ENCODE results near the gene ZBTB42.

ZBTB42 gene

DNA sequence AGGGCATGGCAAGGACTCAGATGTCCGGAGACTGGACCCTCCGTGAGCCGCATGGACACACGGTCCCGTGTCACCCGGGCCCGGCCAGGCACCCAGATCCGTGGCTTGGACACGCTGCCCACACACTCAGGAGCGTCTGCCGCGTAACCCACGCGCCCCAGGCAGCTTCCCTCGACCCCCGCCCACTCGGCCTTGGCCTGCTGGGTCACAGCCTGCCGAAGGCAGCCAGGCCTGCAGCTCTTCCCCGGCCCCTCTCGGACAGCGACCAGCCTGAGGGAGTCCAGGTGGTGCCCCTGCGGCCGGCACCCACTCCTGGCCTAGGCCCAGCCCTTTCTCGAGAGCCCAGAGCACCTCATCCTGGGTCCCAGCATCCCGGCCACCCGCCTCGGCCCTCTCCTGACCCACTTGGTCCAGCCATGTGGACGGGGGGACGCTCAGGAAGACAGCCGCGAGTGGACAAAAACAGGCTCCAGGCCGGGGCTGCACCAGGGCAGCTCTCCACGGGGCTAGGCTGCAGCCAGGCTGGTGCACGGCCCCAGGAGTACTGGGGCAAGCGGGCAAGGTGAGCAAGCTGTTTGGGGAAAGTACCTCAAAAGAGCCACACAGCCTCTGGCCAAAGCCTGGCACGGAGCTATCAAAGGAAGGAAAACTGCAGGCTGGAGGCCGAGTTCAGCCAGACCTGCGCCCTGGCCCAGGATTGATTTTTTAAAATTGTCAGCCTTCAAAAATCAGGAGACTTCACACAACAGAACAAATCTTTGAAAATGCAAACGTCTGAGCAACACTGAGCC is 11.8 kb upstream of the ZBTB42 start:
- peaks cover 44% of the 10 kb centered on the region for H3K79me1 ChIP-seq (replicated peaks; ENCODE audit: low read length, poor library complexity, severe bottlenecking)
- H4K91ac ChIP-seq (ENCODE audit: low read length), result no peak overlapping the region
- no peak overlapping the region for H2BK15ac ChIP-seq (ENCODE audit: low read depth, poor library complexity, severe bottlenecking)
- H3K4ac ChIP-seq (ENCODE audit: low read depth in 1 of 2, low read length in 2 of 2), result no peak overlapping the region
- H3K36me3 ChIP-seq (ENCODE audit: control insufficient read depth in 1 of 2, insufficient read depth in 2 of 2, low read depth in 1 of 2, low read length in 2 of 2), result peaks cover 34 to 90% of the 10 kb centered on the region in 2 experiments
- H3K14ac ChIP-seq (ENCODE audit: low read length in 2 of 2), result no peak overlapping the region
- H2BK5ac ChIP-seq (ENCODE audit: low read depth, low read length, poor library complexity, severe bottlenecking), result no peak overlapping the region
- H3K9ac ChIP-seq (ENCODE audit: low read length), result no peak overlapping the region
- no peak overlapping the region for H2AFZ ChIP-seq (ENCODE audit: low read depth, low read length)
- H3K27me3 ChIP-seq (ENCODE audit: control insufficient read depth in 1 of 2, insufficient read depth in 1 of 2, low read length in 2 of 2), result no peaks in the 10 kb centered on the region
- no peak overlapping the region for H3K18ac ChIP-seq (ENCODE audit: low read depth in 1 of 2, low read length in 2 of 2)
- no peak overlapping the region for H2BK120ac ChIP-seq (ENCODE audit: low read depth, low read length)
- H3K23ac ChIP-seq (ENCODE audit: low read length in 2 of 2), result no peak overlapping the region
- DNase-seq, result no peak
- H3K4me1 ChIP-seq (ENCODE audit: control insufficient read depth, insufficient read depth, low read depth, low read length), result peaks cover 51% of the 10 kb centered on the region
- H3K4me3 ChIP-seq (ENCODE audit: insufficient read depth in 1 of 2, low read depth in 1 of 2, low read length in 2 of 2), result no peak overlapping the region
- H4K8ac ChIP-seq (ENCODE audit: low read length), result no peak overlapping the region
- H3K27ac ChIP-seq (ENCODE audit: low read length, poor library complexity, severe bottlenecking), result no peak overlapping the region
- no peak overlapping the region for H2AK5ac ChIP-seq (ENCODE audit: low read length, severe bottlenecking)
- no peak overlapping the region for H3K4me2 ChIP-seq (ENCODE audit: low read length, poor library complexity, severe bottlenecking)
- H3K9me3 ChIP-seq (ENCODE audit: control insufficient read depth, low read length), result no peaks in the 10 kb centered on the region
- H2BK12ac ChIP-seq (ENCODE audit: low read length in 2 of 2), result no peak overlapping the region
- WGBS, result 93% methylated on average over 39 of the region's 39 CpGs

DNA sequence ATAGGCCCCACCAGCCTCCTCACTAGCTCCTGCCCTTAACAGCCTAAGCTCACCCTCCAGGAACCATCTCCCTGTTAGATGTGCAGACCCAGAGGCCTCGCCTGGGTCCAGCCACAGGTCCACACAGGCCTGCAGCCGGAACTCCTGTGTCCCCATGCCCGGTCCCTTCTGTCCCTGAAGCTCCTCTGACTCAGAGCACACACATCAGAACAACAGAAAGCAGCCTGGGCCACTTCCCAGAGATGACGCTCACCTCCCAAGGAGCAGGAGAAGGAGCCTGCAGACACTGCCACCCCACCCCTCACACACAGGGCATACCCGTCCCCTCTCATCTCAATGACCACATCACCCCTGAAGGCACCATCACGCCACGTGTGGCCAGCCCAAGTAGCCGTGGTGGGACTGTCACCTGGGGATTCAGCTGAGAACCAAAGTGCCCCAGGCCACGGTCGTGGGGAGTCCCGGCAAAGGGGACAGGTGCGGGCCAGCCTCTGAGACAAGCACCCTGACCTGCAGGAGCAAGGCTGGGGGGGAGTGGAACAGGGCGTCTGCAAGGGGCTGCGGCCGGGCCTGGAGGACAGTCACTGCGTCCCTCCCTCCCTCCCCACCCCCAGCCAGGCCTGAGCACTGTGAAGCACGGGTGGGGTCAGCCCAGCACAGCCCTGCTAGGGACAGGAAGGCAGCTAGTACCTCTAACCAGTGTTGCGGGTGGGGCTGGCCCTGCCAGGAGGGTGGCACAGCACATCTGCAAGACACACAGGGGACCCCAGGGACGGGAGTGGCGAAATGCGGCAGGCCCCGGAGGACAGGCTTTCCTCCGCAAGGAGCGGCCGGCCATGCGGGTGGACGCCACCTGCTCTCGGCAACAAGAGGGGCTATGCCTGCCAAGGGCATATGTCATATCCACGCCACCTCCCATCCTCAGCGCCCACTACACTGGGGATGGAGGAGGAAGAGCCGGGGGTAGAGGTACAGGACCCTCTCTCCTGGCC is 10.9 kb upstream of the ZBTB42 start:
- WGBS, result 92% methylated on average over 22 of the region's 31 CpGs

DNA sequence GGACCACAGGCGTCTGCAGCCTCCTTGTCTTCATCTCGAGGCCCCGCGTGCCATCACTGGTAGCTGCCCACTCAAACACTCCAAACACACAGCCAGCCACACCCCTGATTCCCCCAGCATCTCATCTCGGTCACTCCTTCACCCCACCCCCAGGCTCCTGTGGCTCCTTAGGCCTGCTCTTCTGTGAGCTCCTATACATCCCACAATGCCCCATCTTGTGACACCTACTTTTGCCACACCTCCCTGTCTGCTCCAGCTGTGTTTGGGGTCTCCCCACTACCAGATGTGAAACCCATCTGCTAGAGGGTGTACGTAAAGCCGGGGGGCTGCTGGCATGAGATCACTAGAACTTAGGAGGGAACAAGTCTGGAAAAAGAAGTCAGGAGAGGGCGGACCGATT is 9.5 kb upstream of the ZBTB42 start:
- Histone ChIP-seq H3K4me3 (ENCODE audit: insufficient read depth in 1 of 2, low read depth in 1 of 2, low read length in 2 of 2) (no peak overlapping the region), H2BK15ac (ENCODE audit: low read depth, poor library complexity, severe bottlenecking) (no peak overlapping the region), H3K9ac (ENCODE audit: low read length) (no peak overlapping the region), H3K27ac (ENCODE audit: low read length, poor library complexity, severe bottlenecking) (no peak overlapping the region), H3K9me3 (ENCODE audit: control insufficient read depth, low read length) (no peaks in the 10 kb centered on the region), H4K91ac (ENCODE audit: low read length) (no peak overlapping the region), H2BK5ac (ENCODE audit: low read depth, low read length, poor library complexity, severe bottlenecking) (no peak overlapping the region), H3K4me2 (ENCODE audit: low read length, poor library complexity, severe bottlenecking) (no peak overlapping the region), H2AFZ (ENCODE audit: low read depth, low read length) (no peak overlapping the region), H3K4ac (ENCODE audit: low read depth in 1 of 2, low read length in 2 of 2) (no peak overlapping the region), H3K79me1 (replicated peaks; ENCODE audit: low read length, poor library complexity, severe bottlenecking) (peaks cover 27% of the 10 kb centered on the region), H3K36me3 (ENCODE audit: control insufficient read depth in 1 of 2, insufficient read depth in 2 of 2, low read depth in 1 of 2, low read length in 2 of 2) (peaks cover 34 to 67% of the 10 kb centered on the region in 2 experiments), H3K14ac (ENCODE audit: low read length in 2 of 2) (no peak overlapping the region), H2BK12ac (ENCODE audit: low read length in 2 of 2) (no peak overlapping the region), H2BK120ac (ENCODE audit: low read depth, low read length) (no peak overlapping the region), H3K4me1 (ENCODE audit: control insufficient read depth, insufficient read depth, low read depth, low read length) (peaks cover 50% of the 10 kb centered on the region), H2AK5ac (ENCODE audit: low read length, severe bottlenecking) (no peak overlapping the region), H4K8ac (ENCODE audit: low read length) (no peak overlapping the region), H3K27me3 (ENCODE audit: control insufficient read depth in 1 of 2, insufficient read depth in 1 of 2, low read length in 2 of 2) (no peaks in the 10 kb centered on the region), H3K23ac (ENCODE audit: low read length in 2 of 2) (no peak overlapping the region), H3K18ac (ENCODE audit: low read depth in 1 of 2, low read length in 2 of 2) (no peak overlapping the region)
- 94% methylated on average over 9 of the region's 9 CpGs for WGBS
- no peak for DNase-seq

More for the DNA sequence above, 10.9 kb upstream of the ZBTB42 start:
- H2AFZ ChIP-seq (ENCODE audit: low read depth, low read length), result no peak overlapping the region
- no peak for DNase-seq
- no peak overlapping the region for H3K27ac ChIP-seq (ENCODE audit: low read length, poor library complexity, severe bottlenecking)
- no peak overlapping the region for H2BK120ac ChIP-seq (ENCODE audit: low read depth, low read length)
- H3K79me1 ChIP-seq (replicated peaks; ENCODE audit: low read length, poor library complexity, severe bottlenecking), result peaks cover 35% of the 10 kb centered on the region
- no peaks in the 10 kb centered on the region for H3K9me3 ChIP-seq (ENCODE audit: control insufficient read depth, low read length)
- no peak overlapping the region for H2BK15ac ChIP-seq (ENCODE audit: low read depth, poor library complexity, severe bottlenecking)
- H2BK12ac ChIP-seq (ENCODE audit: low read length in 2 of 2), result no peak overlapping the region
- no peak overlapping the region for H2AK5ac ChIP-seq (ENCODE audit: low read length, severe bottlenecking)
- H3K4ac ChIP-seq (ENCODE audit: low read depth in 1 of 2, low read length in 2 of 2), result no peak overlapping the region
- no peak overlapping the region for H3K18ac ChIP-seq (ENCODE audit: low read depth in 1 of 2, low read length in 2 of 2)
- H3K23ac ChIP-seq (ENCODE audit: low read length in 2 of 2), result peak overlapping the region in 1 of 2 experiments; percentile 15
- no peak overlapping the region for H3K4me3 ChIP-seq (ENCODE audit: insufficient read depth in 1 of 2, low read depth in 1 of 2, low read length in 2 of 2)
- no peak overlapping the region for H3K9ac ChIP-seq (ENCODE audit: low read length)
- H4K8ac ChIP-seq (ENCODE audit: low read length), result no peak overlapping the region
- no peaks in the 10 kb centered on the region for H3K27me3 ChIP-seq (ENCODE audit: control insufficient read depth in 1 of 2, insufficient read depth in 1 of 2, low read length in 2 of 2)
- H4K91ac ChIP-seq (ENCODE audit: low read length), result no peak overlapping the region
- H3K14ac ChIP-seq (ENCODE audit: low read length in 2 of 2), result no peak overlapping the region
- H3K4me2 ChIP-seq (ENCODE audit: low read length, poor library complexity, severe bottlenecking), result no peak overlapping the region
- peaks cover 34 to 81% of the 10 kb centered on the region in 2 experiments for H3K36me3 ChIP-seq (ENCODE audit: control insufficient read depth in 1 of 2, insufficient read depth in 2 of 2, low read depth in 1 of 2, low read length in 2 of 2)
- H2BK5ac ChIP-seq (ENCODE audit: low read depth, low read length, poor library complexity, severe bottlenecking), result no peak overlapping the region
- H3K4me1 ChIP-seq (ENCODE audit: control insufficient read depth, insufficient read depth, low read depth, low read length), result peaks cover 45% of the 10 kb centered on the region
